Neural progenitor cell (in vitro differentiated cells): ENCODE results near the gene SPTSSA.

ENCODE experiments used
- CTCF ChIP-seq: fragments of 200-600 bp; sonication (generic); IDR thresholded peaks from 2 replicates; pipeline ENCODE4 v1.5.1; 2017; ENCODE audit warnings: antibody characterized with exemption, mild to moderate bottlenecking
- EZH2phosphoT487 ChIP-seq: fragments of 200-600 bp; sonication (generic); IDR thresholded peaks from 2 replicates; pipeline ENCODE4 v1.6.1; 2017; ENCODE audit warnings: antibody characterized with exemption

GRCh38 chr14:34488528-34488927, 26.5 kb upstream of the SPTSSA start:
- TF ChIP-seq CTCF: no peak
- no peak for TF ChIP-seq EZH2phosphoT487
